ENCODE measurements around the gene ATG16L1. TPM values are rescaled to one million over a fixed set of nuclear protein-coding genes. Genes with fewer than 3 reads are reported as not detected.

The ATG16L1 gene
- polyA plus RNA-seq, 1 donor from 2014 or later: 67.6 TPM

- H3K36me3 ChIP-seq (ENCODE audit: insufficient read depth, low read length): no peaks in the 10 kb centered on the region
- no peaks in the 10 kb centered on the region for H4K20me1 ChIP-seq (ENCODE audit: insufficient read depth)
- H3K9me3 ChIP-seq (ENCODE audit: low read length): no peaks in the 10 kb centered on the region
- no peaks in the 10 kb centered on the region for H3F3A ChIP-seq (ENCODE audit: insufficient read depth, low read length, poor library complexity, severe bottlenecking)
- no peak overlapping the region for H3K27ac ChIP-seq (ENCODE audit: low read length)
- H3K4me3 ChIP-seq (ENCODE audit: low read length): no peak overlapping the region
- no peaks in the 10 kb centered on the region for H3K9me2 ChIP-seq (ENCODE audit: insufficient read depth, low read length)
- no peak overlapping the region for H3K4me2 ChIP-seq (ENCODE audit: low read length)
- H3K27me3 ChIP-seq (ENCODE audit: insufficient read depth, low read depth, low read length): no peaks in the 10 kb centered on the region
- TF ChIP-seq CTCF (IDR thresholded peaks at IDR 0.05; ENCODE audit: poor library complexity, severe bottlenecking) (no peak), POLR2AphosphoS5 (IDR thresholded peaks at IDR 0.05) (no peak), MXI1 (conservative IDR thresholded peaks at IDR 0.05; ENCODE audit: poor library complexity, severe bottlenecking) (no peak), TAF1 (IDR thresholded peaks at IDR 0.05; ENCODE audit: low read depth) (no peak), EP300 (conservative IDR thresholded peaks at IDR 0.05; ENCODE audit: poor library complexity, severe bottlenecking) (no peak), RAD21 (conservative IDR thresholded peaks at IDR 0.05) (no peak)
- no peaks in the 10 kb centered on the region for H3K79me2 ChIP-seq (replicated peaks; ENCODE audit: insufficient read depth, low read length)
- no peak overlapping the region for H2AFZ ChIP-seq (ENCODE audit: low read depth, low read length)
- no peak overlapping the region for H3K9ac ChIP-seq (ENCODE audit: low read length)
Measured at GRCh38 chr2:233219848-233220247, 31.6 kb upstream of the ATG16L1 start.

GRCh38 chr2:233221378-233222063, 30.0 kb upstream of the ATG16L1 start:
- Histone ChIP-seq H2AFZ (ENCODE audit: low read depth, low read length) (no peak overlapping the region), H3K9me3 (ENCODE audit: low read length) (no peaks in the 10 kb centered on the region), H3F3A (ENCODE audit: insufficient read depth, low read length, poor library complexity, severe bottlenecking) (no peaks in the 10 kb centered on the region), H3K9ac (ENCODE audit: low read length) (no peak overlapping the region), H3K27ac (ENCODE audit: low read length) (no peak overlapping the region), H4K20me1 (ENCODE audit: insufficient read depth) (no peaks in the 10 kb centered on the region), H3K9me2 (ENCODE audit: insufficient read depth, low read length) (no peaks in the 10 kb centered on the region), H3K27me3 (ENCODE audit: insufficient read depth, low read depth, low read length) (no peaks in the 10 kb centered on the region), H3K79me2 (replicated peaks; ENCODE audit: insufficient read depth, low read length) (no peaks in the 10 kb centered on the region), H3K4me2 (ENCODE audit: low read length) (no peak overlapping the region), H3K36me3 (ENCODE audit: insufficient read depth, low read length) (no peaks in the 10 kb centered on the region), H3K4me3 (ENCODE audit: low read length) (no peak overlapping the region)
- no peak for TF ChIP-seq POLR2AphosphoS5 (IDR thresholded peaks at IDR 0.05)
- TF ChIP-seq REST (IDR thresholded peaks at IDR 0.05; ENCODE audit: borderline replicate concordance): no peak
- TF ChIP-seq TAF1 (IDR thresholded peaks at IDR 0.05; ENCODE audit: low read depth): no peak
- no peak for TF ChIP-seq EP300 (conservative IDR thresholded peaks at IDR 0.05; ENCODE audit: poor library complexity, severe bottlenecking)
- no peak for TF ChIP-seq RAD21 (conservative IDR thresholded peaks at IDR 0.05)
- no peak for TF ChIP-seq EZH2 (IDR thresholded peaks at IDR 0.05; ENCODE audit: borderline replicate concordance, insufficient read depth, low read length, poor library complexity, severe bottlenecking)
- no peak for TF ChIP-seq CTCF (IDR thresholded peaks at IDR 0.05; ENCODE audit: poor library complexity, severe bottlenecking)
- TF ChIP-seq MXI1 (conservative IDR thresholded peaks at IDR 0.05; ENCODE audit: poor library complexity, severe bottlenecking): no peak
- TF ChIP-seq SMC3 (conservative IDR thresholded peaks at IDR 0.05; ENCODE audit: poor library complexity): no peak
